SK-N-SH (cell line): ENCODE data around the gene EFCAB13. TPM values are rescaled to one million over a fixed set of nuclear protein-coding genes. Genes with fewer than 3 reads are reported as not detected.
"Not testable (repeated sequence)": the region's sequence is repeated elsewhere in the genome, so short reads cannot be mapped to it uniquely, and the experiment has no call there.

Source experiments
- CTCF ChIA-PET: fragments of 300-600, 350-600 bp; formaldehyde crosslinking; extraction: SDS; loops from one replicate; lab custom pipeline; 2021; lab: Yijun Ruan, JAX
- POLR2A ChIA-PET: fragments of 350-600 bp; sonication (Branson Sonifier 250); formaldehyde crosslinking; extraction: SDS; loops from one replicate; lab custom pipeline; 2020; ENCODE audit warnings: antibody characterized with exemption, inconsistent platforms; lab: Yijun Ruan, JAX
- DNase-seq: peaks from one replicate; pipeline ENCODE4 v3.0.0; 2012
- H2AFZ ChIP-seq: fragments of 200-600 bp; sonication (generic); 2 replicates; pipeline ENCODE4 v1.8.1; 2016; ENCODE audit warnings: antibody characterized with exemption, mild to moderate bottlenecking, low read depth
- H3F3A ChIP-seq: fragments of 200-600 bp; sonication (generic); replicated peaks from 2 replicates; pipeline ENCODE3; 2016; ENCODE audit warnings: antibody characterized with exemption, mild to moderate bottlenecking; ENCODE audit not compliant: insufficient read depth
- H3K27ac ChIP-seq, 2 experiments: fragments of 200-500 bp in 1 of 2; fragments of 200-600 bp in 1 of 2; sonication (Bioruptor generic) in 1 of 2; sonication (generic), shearing (Covaris generic) in 1 of 2; 2 replicates each; pipeline versions ENCODE4 v1.5.1 to v1.6.1; 2014 to 2016; ENCODE audit warnings: low read depth in 2 of 2, inconsistent platforms in 1 of 2, low read length in 1 of 2, mild to moderate bottlenecking in 1 of 2, mixed read lengths in 1 of 2
- H3K27me3 ChIP-seq: fragments of 200-600 bp; sonication (generic), shearing (Covaris generic); 2 replicates; pipeline ENCODE4 v1.6.1; 2016; ENCODE audit warnings: mixed run types; ENCODE audit not compliant: insufficient read depth
- H3K36me3 ChIP-seq, 2 experiments: fragments of 200-500 bp in 1 of 2; fragments of 200-600 bp in 1 of 2; sonication (Bioruptor generic) in 1 of 2; sonication (generic) in 1 of 2; replicated peaks in 1 of 2; 2 replicates each; pipeline versions ENCODE3 to v1.5.1; 2014 to 2016; ENCODE audit warnings: low read length in 1 of 2, mild to moderate bottlenecking in 1 of 2; ENCODE audit not compliant: insufficient read depth in 2 of 2, control insufficient read depth in 1 of 2
- H3K4me1 ChIP-seq, 2 experiments: fragments of 200-500 bp in 1 of 2; fragments of 200-600 bp in 1 of 2; sonication (Bioruptor generic) in 1 of 2; sonication (generic), shearing (Covaris generic) in 1 of 2; 2 replicates each; pipeline versions ENCODE4 v1.5.1 to v1.6.1; 2014 to 2016; ENCODE audit warnings: low read depth in 1 of 2, low read length in 1 of 2, mixed run types in 1 of 2; ENCODE audit not compliant: insufficient read depth in 2 of 2, control insufficient read depth in 1 of 2
- H3K4me2 ChIP-seq: fragments of 200-600 bp; sonication (generic), shearing (Covaris generic); 2 replicates; pipeline ENCODE4 v1.6.1; 2017; ENCODE audit warnings: mixed run types
- H3K4me3 ChIP-seq, 2 experiments: fragments of 200-500 bp in 1 of 2; fragments of 200-600 bp in 1 of 2; sonication (Bioruptor generic) in 1 of 2; sonication (generic), shearing (Covaris generic) in 1 of 2; 2 replicates each; pipeline versions ENCODE4 v1.5.1 to v1.8.1; 2014 to 2016; ENCODE audit warnings: low read depth in 2 of 2, inconsistent platforms in 1 of 2, low read length in 1 of 2, mild to moderate bottlenecking in 1 of 2, mixed read lengths in 1 of 2, moderate library complexity in 1 of 2
- H3K79me2 ChIP-seq: fragments of 200-600 bp; sonication (generic); 2 replicates; pipeline ENCODE4 v1.8.1; 2017; ENCODE audit warnings: mild to moderate bottlenecking; ENCODE audit not compliant: insufficient read depth
- H3K9ac ChIP-seq: fragments of 200-600 bp; sonication (generic); 2 replicates; pipeline ENCODE4 v1.6.1; 2017; ENCODE audit warnings: mixed run types
- H3K9me2 ChIP-seq: fragments of 200-600 bp; sonication (generic); 2 replicates; pipeline ENCODE4 v1.6.1; 2017; ENCODE audit warnings: mixed run types
- H3K9me3 ChIP-seq: fragments of 200-600 bp; sonication (generic); 2 replicates; pipeline ENCODE4 v1.6.1; 2017; ENCODE audit warnings: mixed run types, mild to moderate bottlenecking, moderate library complexity
- H4K20me1 ChIP-seq: fragments of 200-600 bp; sonication (generic); 2 replicates; pipeline ENCODE4 v1.6.1; 2017; ENCODE audit warnings: mild to moderate bottlenecking, mixed run types; ENCODE audit not compliant: insufficient read depth
- GABPA ChIP-seq: IDR thresholded peaks from 2 replicates; pipeline ENCODE4 v1.4.0; 2012; ENCODE audit warnings: low read depth, mild to moderate bottlenecking
- SMC3 ChIP-seq: IDR thresholded peaks from 2 replicates; pipeline ENCODE4 v1.6.1; 2012; ENCODE audit warnings: low read depth, low read length, improper control_type of control experiment
- TAF1 ChIP-seq: IDR thresholded peaks from 2 replicates; pipeline ENCODE4 v1.6.1; 2012; ENCODE audit warnings: low read depth, mild to moderate bottlenecking, low read length, moderate library complexity, borderline replicate concordance
- WGBS: methylation state at CpG from one replicate; pipeline ENCODE4 v1.1.6; 2017; ENCODE audit warnings: low lambda C conversion rate; 5-methylcytosine and 5-hydroxymethylcytosine counted together
- polyA plus RNA-seq, 3 experiments: library from polyadenylated mRNA; depleted of rRNA; stranded (reverse); fragments of >200 nt; gene quantifications; 2 replicates each; pipeline ENCODE4 v1.2.3, GENCODE V29; 2012
- TF ChIP-seq, protein P1 (sequence below): IDR thresholded peaks from 2 replicates; pipeline ENCODE4 v1.6.1; 2012; ENCODE audit warnings: mild to moderate bottlenecking, low read depth, low read length, moderate library complexity
- TF ChIP-seq, protein P2 (sequence below): IDR thresholded peaks from 2 replicates; pipeline ENCODE4; 2012

EFCAB13 gene
- polyA plus RNA-seq, 1 of the 3 experiments (the other 2 are of a cell fraction) = 0.16 TPM

DNA sequence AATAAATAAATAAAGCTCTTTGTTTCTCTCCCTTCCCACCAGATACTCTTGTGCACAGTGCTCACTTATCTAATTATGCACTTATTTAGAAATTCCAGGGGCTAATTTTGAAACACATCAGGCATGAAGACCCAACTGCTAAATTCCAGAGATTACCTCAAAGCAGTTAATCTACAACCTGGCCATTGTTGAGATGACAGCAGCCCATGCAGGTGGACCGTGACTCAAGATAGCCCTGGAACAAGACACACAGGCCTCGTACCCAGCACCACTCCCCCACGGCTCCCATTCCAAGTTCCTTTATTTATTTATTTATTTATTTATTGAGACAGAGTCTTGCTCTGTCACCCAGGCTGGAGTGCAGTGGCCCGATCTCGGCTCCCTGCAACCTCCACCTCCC, 147.1 kb downstream of the EFCAB13 start (continued):
- TF ChIP-seq, protein P1, sequence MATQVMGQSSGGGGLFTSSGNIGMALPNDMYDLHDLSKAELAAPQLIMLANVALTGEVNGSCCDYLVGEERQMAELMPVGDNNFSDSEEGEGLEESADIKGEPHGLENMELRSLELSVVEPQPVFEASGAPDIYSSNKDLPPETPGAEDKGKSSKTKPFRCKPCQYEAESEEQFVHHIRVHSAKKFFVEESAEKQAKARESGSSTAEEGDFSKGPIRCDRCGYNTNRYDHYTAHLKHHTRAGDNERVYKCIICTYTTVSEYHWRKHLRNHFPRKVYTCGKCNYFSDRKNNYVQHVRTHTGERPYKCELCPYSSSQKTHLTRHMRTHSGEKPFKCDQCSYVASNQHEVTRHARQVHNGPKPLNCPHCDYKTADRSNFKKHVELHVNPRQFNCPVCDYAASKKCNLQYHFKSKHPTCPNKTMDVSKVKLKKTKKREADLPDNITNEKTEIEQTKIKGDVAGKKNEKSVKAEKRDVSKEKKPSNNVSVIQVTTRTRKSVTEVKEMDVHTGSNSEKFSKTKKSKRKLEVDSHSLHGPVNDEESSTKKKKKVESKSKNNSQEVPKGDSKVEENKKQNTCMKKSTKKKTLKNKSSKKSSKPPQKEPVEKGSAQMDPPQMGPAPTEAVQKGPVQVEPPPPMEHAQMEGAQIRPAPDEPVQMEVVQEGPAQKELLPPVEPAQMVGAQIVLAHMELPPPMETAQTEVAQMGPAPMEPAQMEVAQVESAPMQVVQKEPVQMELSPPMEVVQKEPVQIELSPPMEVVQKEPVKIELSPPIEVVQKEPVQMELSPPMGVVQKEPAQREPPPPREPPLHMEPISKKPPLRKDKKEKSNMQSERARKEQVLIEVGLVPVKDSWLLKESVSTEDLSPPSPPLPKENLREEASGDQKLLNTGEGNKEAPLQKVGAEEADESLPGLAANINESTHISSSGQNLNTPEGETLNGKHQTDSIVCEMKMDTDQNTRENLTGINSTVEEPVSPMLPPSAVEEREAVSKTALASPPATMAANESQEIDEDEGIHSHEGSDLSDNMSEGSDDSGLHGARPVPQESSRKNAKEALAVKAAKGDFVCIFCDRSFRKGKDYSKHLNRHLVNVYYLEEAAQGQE = no peak
- TF ChIP-seq SMC3 = no peak
- TF ChIP-seq GABPA = no peak
- no peak for TF ChIP-seq TAF1
- TF ChIP-seq, protein P2, sequence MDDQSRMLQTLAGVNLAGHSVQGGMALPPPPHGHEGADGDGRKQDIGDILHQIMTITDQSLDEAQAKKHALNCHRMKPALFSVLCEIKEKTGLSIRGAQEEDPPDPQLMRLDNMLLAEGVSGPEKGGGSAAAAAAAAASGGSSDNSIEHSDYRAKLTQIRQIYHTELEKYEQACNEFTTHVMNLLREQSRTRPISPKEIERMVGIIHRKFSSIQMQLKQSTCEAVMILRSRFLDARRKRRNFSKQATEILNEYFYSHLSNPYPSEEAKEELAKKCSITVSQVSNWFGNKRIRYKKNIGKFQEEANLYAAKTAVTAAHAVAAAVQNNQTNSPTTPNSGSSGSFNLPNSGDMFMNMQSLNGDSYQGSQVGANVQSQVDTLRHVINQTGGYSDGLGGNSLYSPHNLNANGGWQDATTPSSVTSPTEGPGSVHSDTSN = no peak

DNA sequence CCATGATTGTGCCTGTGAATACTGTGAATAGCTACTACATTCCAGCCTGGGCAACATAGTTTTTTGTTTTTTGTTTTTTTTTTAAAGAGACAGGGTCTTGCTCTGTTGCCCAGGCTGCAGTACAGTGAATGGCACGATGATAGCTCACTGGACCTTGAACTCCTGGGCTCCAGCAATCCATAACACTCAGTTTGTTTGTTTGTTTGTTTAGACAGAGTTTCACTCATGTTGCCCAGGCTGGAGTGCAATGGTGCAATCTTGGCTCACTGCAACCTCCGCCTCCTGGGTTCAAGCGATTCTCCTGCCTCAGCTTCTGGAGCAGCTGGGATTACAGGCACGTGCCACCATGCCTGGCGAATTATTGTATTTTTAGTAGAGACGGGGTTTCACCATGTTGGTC, 148.3 kb downstream of the EFCAB13 start:
- DNase-seq, H3K27ac ChIP-seq, POLR2A ChIA-PET, CTCF ChIA-PET, H3K9me3 ChIP-seq, H2AFZ ChIP-seq, H3K4me2 ChIP-seq, H3K27me3 ChIP-seq, H3K9ac ChIP-seq, H3F3A ChIP-seq, H4K20me1 ChIP-seq, H3K9me2 ChIP-seq, H3K4me1 ChIP-seq, H3K4me3 ChIP-seq, H3K79me2 ChIP-seq: not testable (repeated sequence)
- WGBS = 86% methylated on average over 6 of the region's 6 CpGs
- H3K36me3 ChIP-seq = peaks cover 0 to 16% of the 10 kb centered on the region in 2 experiments

Other genes with a start within 250 kb of the EFCAB13 start
- gene CDC27, start 134.7 kb upstream of the EFCAB13 start, polyA plus RNA-seq (2012; rRNA removed) = 44.3 and 48.7 TPM in 2 replicates
- not detected in 2 replicates for gene MYL4, start 114.6 kb upstream of the EFCAB13 start, polyA plus RNA-seq (2012; rRNA removed)
- 4.4 and 4.6 TPM in 2 replicates for gene ITGB3, start 70.1 kb upstream of the EFCAB13 start, polyA plus RNA-seq (2012; rRNA removed)
- 73.2 and 85.4 TPM in 2 replicates for gene NPEPPS, start 207.2 kb downstream of the EFCAB13 start, polyA plus RNA-seq (2012; rRNA removed)